WTC11 (cell line): ENCODE measurements around the gene MKLN1. TPM values are rescaled to one million over a fixed set of nuclear protein-coding genes. Genes with fewer than 3 reads are reported as not detected.

Experiments
- ATAC-seq: fragments of 200-7000 bp; cut with Tn5 transposase; 2 replicates; pipeline ENCODE4 v1.10.0; 2021; ENCODE audit warnings: mild to moderate bottlenecking, moderate library complexity
- CTCF ChIA-PET: fragments of 300-600 bp; sonication (Branson Sonifier 250); formaldehyde crosslinking; loops from one replicate; lab custom pipeline; 2021; ENCODE audit warnings: antibody characterized with exemption; lab: Charles Lee
- POLR2A ChIA-PET: fragments of 350-600 bp; sonication (Branson Sonifier 250); formaldehyde crosslinking; loops from one replicate; lab custom pipeline; 2021; ENCODE audit warnings: antibody characterized with exemption; lab: Charles Lee
- DNase-seq: peaks from one replicate; pipeline ENCODE4 v3.0.0; 2021; ENCODE audit warnings: low spot score
- H3K27ac Mint-ChIP-seq: 2 replicates; pipeline ENCODE4 v1.8.0; 2021; ENCODE audit warnings: mixed read lengths
- H3K27me3 Mint-ChIP-seq: 2 replicates; pipeline ENCODE4 v1.8.0; 2021; ENCODE audit warnings: low read depth, mild to moderate bottlenecking, moderate library complexity, mixed read lengths
- H3K36me3 Mint-ChIP-seq: 2 replicates; pipeline ENCODE4 v1.8.0; 2021; ENCODE audit warnings: mixed read lengths
- H3K4me1 Mint-ChIP-seq: 2 replicates; pipeline ENCODE4 v1.8.0; 2022; ENCODE audit warnings: mixed read lengths
- H3K4me3 Mint-ChIP-seq: 2 replicates; pipeline ENCODE4 v1.8.0; 2021; ENCODE audit warnings: mild to moderate bottlenecking, moderate library complexity, mixed read lengths
- H3K9me3 Mint-ChIP-seq: 2 replicates; pipeline ENCODE4 v1.8.0; 2021; ENCODE audit warnings: mixed read lengths
- ATF3 ChIP-seq: sonication (generic); formaldehyde crosslinking; conservative IDR thresholded peaks from 2 replicates; pipeline ENCODE4 v1.8.1; 2022; ENCODE audit warnings: mild to moderate bottlenecking, missing genetic modification reagents
- CREM ChIP-seq: sonication (generic); formaldehyde crosslinking; IDR thresholded peaks from 2 replicates; pipeline ENCODE4 v1.8.1; 2022; ENCODE audit warnings: mild to moderate bottlenecking, missing genetic modification reagents, moderate library complexity
- ERG ChIP-seq: fragments of 250-450 bp; sonication (Bioruptor Pico); IDR thresholded peaks from 2 replicates; pipeline ENCODE4 v1.8.0; 2021; ENCODE audit warnings: mild to moderate bottlenecking
- MYBL2 ChIP-seq: sonication (generic); formaldehyde crosslinking; IDR thresholded peaks from 2 replicates; pipeline ENCODE4 v1.8.1; 2023; ENCODE audit warnings: mild to moderate bottlenecking, moderate library complexity, missing genetic modification reagents
- NFE2L1 ChIP-seq: sonication (generic); formaldehyde crosslinking; IDR thresholded peaks from 2 replicates; pipeline ENCODE4 v1.8.1; 2023; ENCODE audit warnings: missing genetic modification reagents
- NR2C2 ChIP-seq: sonication (generic); formaldehyde crosslinking; IDR thresholded peaks from 2 replicates; pipeline ENCODE4 v1.8.0; 2022; ENCODE audit warnings: mild to moderate bottlenecking, missing genetic modification reagents
- PRRX2 ChIP-seq: fragments of 250-450 bp; sonication (Bioruptor Pico); IDR thresholded peaks from 2 replicates; pipeline ENCODE4 v1.8.0; 2021; ENCODE audit warnings: mild to moderate bottlenecking
- SMAD3 ChIP-seq: sonication (generic); formaldehyde crosslinking; IDR thresholded peaks from 2 replicates; pipeline ENCODE4 v1.8.0; 2022; ENCODE audit warnings: missing genetic modification reagents, mild to moderate bottlenecking, borderline replicate concordance
- SMAD4 ChIP-seq: sonication (generic); formaldehyde crosslinking; IDR thresholded peaks from 2 replicates; pipeline ENCODE4 v1.8.0; 2022; ENCODE audit warnings: mild to moderate bottlenecking, missing genetic modification reagents
- TCF7 ChIP-seq: sonication (generic); formaldehyde crosslinking; IDR thresholded peaks from 2 replicates; pipeline ENCODE4 v1.8.0; 2022; ENCODE audit warnings: mild to moderate bottlenecking, low read depth, missing genetic modification reagents, moderate library complexity
- USF2 ChIP-seq: sonication (generic); formaldehyde crosslinking; IDR thresholded peaks from 2 replicates; pipeline ENCODE4 v1.8.1; 2023; ENCODE audit warnings: mild to moderate bottlenecking, missing genetic modification reagents, moderate library complexity
- ZBTB21 ChIP-seq: sonication (generic); formaldehyde crosslinking; IDR thresholded peaks from 2 replicates; pipeline ENCODE4 v1.8.1; 2023; ENCODE audit warnings: mild to moderate bottlenecking, missing genetic modification reagents, borderline replicate concordance
- ZBTB43 ChIP-seq: sonication (generic); formaldehyde crosslinking; IDR thresholded peaks from 2 replicates; pipeline ENCODE4 v1.8.1; 2023; ENCODE audit warnings: mild to moderate bottlenecking, missing genetic modification reagents
- ZNF232 ChIP-seq: sonication (generic); formaldehyde crosslinking; IDR thresholded peaks from 2 replicates; pipeline ENCODE4 v1.8.0; 2022; ENCODE audit warnings: mild to moderate bottlenecking, missing genetic modification reagents
- ZNF396 ChIP-seq: fragments of 250-450 bp; sonication (Bioruptor Pico); IDR thresholded peaks from 2 replicates; pipeline ENCODE4 v1.8.0; 2021; ENCODE audit warnings: mild to moderate bottlenecking, moderate library complexity, borderline replicate concordance
- ZNF423 ChIP-seq: fragments of 250-450 bp; sonication (Bioruptor Pico); IDR thresholded peaks from 2 replicates; pipeline ENCODE4 v2.1.2; 2022; ENCODE audit warnings: mild to moderate bottlenecking, moderate library complexity
- ZNF425 ChIP-seq: fragments of 250-450 bp; sonication (Bioruptor Pico); conservative IDR thresholded peaks from 2 replicates; pipeline ENCODE4 v1.9.0; 2021; ENCODE audit warnings: mild to moderate bottlenecking
- ZNF512 ChIP-seq: sonication (generic); formaldehyde crosslinking; IDR thresholded peaks from 2 replicates; pipeline ENCODE4 v1.8.1; 2022; ENCODE audit warnings: missing genetic modification reagents, borderline replicate concordance
- total RNA-seq: library from RNA; stranded (reverse); gene quantifications from 3 replicates; pipeline ENCODE4 v1.2.3, GENCODE V29; 2021

Gene MKLN1
- total RNA-seq, 1 experiment from 2014 or later, result 37.6 TPM

- peaks cover 13% of the 10 kb centered on the region for H3K36me3 Mint-ChIP-seq
- ATAC-seq (no peak), DNase-seq (no peak)
- H3K27me3 Mint-ChIP-seq, result no peaks in the 10 kb centered on the region
- no peak for TF ChIP-seq USF2
- TF ChIP-seq ZNF512 (CRISPR knock-in tag), result no peak
- peaks cover 85% of the 10 kb centered on the region for H3K4me1 Mint-ChIP-seq
- no peaks in the 10 kb centered on the region for H3K9me3 Mint-ChIP-seq
- POLR2A ChIA-PET, result interaction anchor here (0.6 kb wide), 1 partner anchor 513 kb away, joined by 6 read pairs; no protein-coding TSS in a partner anchor
- 0 out of 2 replicates have a peak overlapping the region, but pooled peaks have one; percentile 42 for H3K27ac Mint-ChIP-seq
- CTCF ChIA-PET, result interaction anchor here (1.1 to 1.7 kb wide), 2 partner anchors 22 to 101 kb away, joined by 3 to 13 read pairs; no protein-coding TSS in a partner anchor
- no peak overlapping the region for H3K4me3 Mint-ChIP-seq
Measured at GRCh38 chr7:131524703-131525102, 197.0 kb downstream of the MKLN1 start.

- peaks cover 79% of the 10 kb centered on the region for H3K4me1 Mint-ChIP-seq
- H3K27ac Mint-ChIP-seq, result peak overlapping the region; percentile 86
- no peak overlapping the region for H3K4me3 Mint-ChIP-seq
- no peak for ATAC-seq
- H3K36me3 Mint-ChIP-seq, result peaks cover 9% of the 10 kb centered on the region
- H3K9me3 Mint-ChIP-seq, result no peaks in the 10 kb centered on the region
- no peak for DNase-seq
- no peaks in the 10 kb centered on the region for H3K27me3 Mint-ChIP-seq
- TF ChIP-seq ZNF423, result no peak
- no peak for TF ChIP-seq TCF7 (CRISPR knock-in tag)
- TF ChIP-seq ERG (CRISPR knock-in tag), result no peak
- no peak for TF ChIP-seq ATF3 (CRISPR knock-in tag)
- no peak for TF ChIP-seq USF2
- no peak for TF ChIP-seq ZNF396 (CRISPR knock-in tag)
- CTCF ChIA-PET, result interaction anchor here (0.7 to 1.7 kb wide), 2 partner anchors 21 to 333 kb away, joined by 3 to 13 read pairs; no protein-coding TSS in a partner anchor
- POLR2A ChIA-PET, result interaction anchor here (0.6 kb wide), 1 partner anchor 372 kb away, joined by 3 read pairs; no protein-coding TSS in a partner anchor
Measured at GRCh38 chr7:131525820-131526219, 198.1 kb downstream of the MKLN1 start.

GRCh38 chr7:131527456-131527855, 199.8 kb downstream of the MKLN1 start:
- ATAC-seq (no peak), DNase-seq (no peak)
- Mint-ChIP-seq H3K27ac (peak overlapping the region; percentile 58; the same call in 1 of the 2 replicates), H3K4me3 (no peak overlapping the region), H3K27me3 (no peaks in the 10 kb centered on the region), H3K9me3 (no peaks in the 10 kb centered on the region), H3K4me1 (peaks cover 75% of the 10 kb centered on the region), H3K36me3 (peaks cover 14% of the 10 kb centered on the region)
- ChIA-PET POLR2A (interaction anchor here (0.6 kb wide), 1 partner anchor 98 kb away, joined by 3 read pairs; no protein-coding TSS in a partner anchor), CTCF (interaction anchor here (0.6 to 2.9 kb wide), 7 partner anchors 12 to 332 kb away, joined by 3 to 12 read pairs (median 4); no protein-coding TSS in a partner anchor)
- TF ChIP-seq CREM (CRISPR knock-in tag), result no peak
- TF ChIP-seq ZNF232 (CRISPR knock-in tag), result no peak
- no peak for TF ChIP-seq ZBTB21 (CRISPR knock-in tag)
- TF ChIP-seq ZNF425, result no peak
- no peak for TF ChIP-seq SMAD3 (CRISPR knock-in tag)
- TF ChIP-seq TCF7 (CRISPR knock-in tag), result no peak
- TF ChIP-seq NFE2L1 (CRISPR knock-in tag), result no peak
- TF ChIP-seq ERG (CRISPR knock-in tag), result no peak
- TF ChIP-seq ZNF423, result no peak
- no peak for TF ChIP-seq PRRX2
- no peak for TF ChIP-seq ZBTB43
- no peak for TF ChIP-seq NR2C2 (CRISPR knock-in tag)
- no peak for TF ChIP-seq ZNF512 (CRISPR knock-in tag)
- TF ChIP-seq MYBL2 (CRISPR knock-in tag), result no peak
- no peak for TF ChIP-seq SMAD4 (CRISPR knock-in tag)
